DOHH2 (cell line): ENCODE measurements around the gene NAV2.

ENCODE experiments used
- EZH2phosphoT487 ChIP-seq: fragments of 200-600 bp; sonication (generic); IDR thresholded peaks from 2 replicates; pipeline ENCODE4 v1.6.1; 2017; ENCODE audit warnings: borderline replicate concordance, mild to moderate bottlenecking, antibody characterized with exemption, low read length, moderate library complexity, mixed read lengths
- TF ChIP-seq, protein P1 (sequence below): fragments of 200-600 bp; sonication (generic); IDR thresholded peaks from one replicate; pipeline ENCODE4 v1.5.1; 2014; ENCODE audit warnings: antibody characterized with exemption, mild to moderate bottlenecking, low read depth, low read length; ENCODE audit not compliant: poor library complexity, severe bottlenecking

DNA sequence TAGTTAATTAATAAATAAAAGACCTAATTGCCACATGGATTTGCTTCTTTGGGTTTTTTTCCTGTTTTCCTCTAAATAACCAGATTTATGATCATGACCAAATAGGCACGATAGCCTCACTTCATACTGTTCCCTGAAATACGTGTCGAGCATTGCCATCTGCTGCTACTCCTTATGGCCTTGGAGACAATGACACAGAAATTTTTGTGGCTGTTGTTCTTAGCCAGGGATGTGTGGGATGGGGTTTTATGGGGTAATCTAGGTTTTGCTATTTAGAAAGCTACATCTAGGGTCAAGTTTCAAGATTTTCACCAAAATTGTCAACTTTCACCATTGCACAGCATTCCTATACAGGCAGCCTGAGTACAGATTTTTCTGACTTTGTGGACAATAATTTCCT, 302.5 kb downstream of the NAV2 start:
- TF ChIP-seq, protein P1, sequence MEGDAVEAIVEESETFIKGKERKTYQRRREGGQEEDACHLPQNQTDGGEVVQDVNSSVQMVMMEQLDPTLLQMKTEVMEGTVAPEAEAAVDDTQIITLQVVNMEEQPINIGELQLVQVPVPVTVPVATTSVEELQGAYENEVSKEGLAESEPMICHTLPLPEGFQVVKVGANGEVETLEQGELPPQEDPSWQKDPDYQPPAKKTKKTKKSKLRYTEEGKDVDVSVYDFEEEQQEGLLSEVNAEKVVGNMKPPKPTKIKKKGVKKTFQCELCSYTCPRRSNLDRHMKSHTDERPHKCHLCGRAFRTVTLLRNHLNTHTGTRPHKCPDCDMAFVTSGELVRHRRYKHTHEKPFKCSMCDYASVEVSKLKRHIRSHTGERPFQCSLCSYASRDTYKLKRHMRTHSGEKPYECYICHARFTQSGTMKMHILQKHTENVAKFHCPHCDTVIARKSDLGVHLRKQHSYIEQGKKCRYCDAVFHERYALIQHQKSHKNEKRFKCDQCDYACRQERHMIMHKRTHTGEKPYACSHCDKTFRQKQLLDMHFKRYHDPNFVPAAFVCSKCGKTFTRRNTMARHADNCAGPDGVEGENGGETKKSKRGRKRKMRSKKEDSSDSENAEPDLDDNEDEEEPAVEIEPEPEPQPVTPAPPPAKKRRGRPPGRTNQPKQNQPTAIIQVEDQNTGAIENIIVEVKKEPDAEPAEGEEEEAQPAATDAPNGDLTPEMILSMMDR, result no peak
- no peak for TF ChIP-seq EZH2phosphoT487
